Gastrocnemius medialis (tissue), 4 donors: ENCODE results near the gene FTSJ3. TPM values are rescaled to one million over a fixed set of nuclear protein-coding genes. Genes with fewer than 3 reads are reported as not detected.

ENCODE experiments used
- ATAC-seq, 2 donors: fragments of 150-250 bp; one replicate each; pipeline ENCODE4 v1.9.1; 2016
- DNase-seq, 2 donors: peaks; one replicate each; pipeline ENCODE4 v3.0.0-alpha.2; 2019
- H3K27ac ChIP-seq, 4 donors: fragments of 200-600 bp; sonication (generic); 1 replicate in 1 of 4; 2 replicates in 3 of 4; pipeline ENCODE4 v1.5.1; 2016 to 2018; ENCODE audit warnings: mild to moderate bottlenecking in 2 of 4, moderate library complexity in 1 of 4
- H3K27me3 ChIP-seq, 3 donors: fragments of 200-600 bp; sonication (generic) in 2 of 3; 1 replicate in 1 of 3; 2 replicates in 2 of 3; pipeline versions ENCODE4 v1.5.1 to v1.6.0; 2016 to 2019; ENCODE audit warnings: mild to moderate bottlenecking in 1 of 3, moderate library complexity in 1 of 3
- H3K36me3 ChIP-seq, 2 donors: fragments of 200-600 bp; sonication (generic) in 1 of 2; one replicate each; pipeline ENCODE4 v1.5.1; 2017 to 2018
- H3K4me1 ChIP-seq, 2 donors: fragments of 200-600 bp; sonication (generic) in 1 of 2; one replicate each; pipeline ENCODE4 v1.5.1; 2016 to 2017; ENCODE audit warnings: mild to moderate bottlenecking in 2 of 2
- H3K4me3 ChIP-seq, 4 donors: fragments of 200-600 bp; sonication (generic) in 3 of 4; 1 replicate in 1 of 4; 2 replicates in 3 of 4; pipeline ENCODE4 v1.5.1; 2016 to 2019; ENCODE audit warnings: mild to moderate bottlenecking in 2 of 4
- H3K9me3 ChIP-seq, 3 donors: fragments of 200-600 bp; sonication (generic) in 2 of 3; 1 replicate in 1 of 3; 2 replicates in 2 of 3; pipeline ENCODE4 v1.5.1; 2016 to 2019
- POLR2A ChIP-seq, 2 donors: fragments of 450-650 bp; IDR thresholded peaks; one replicate each; pipeline ENCODE4 v1.6.1; 2017; ENCODE audit warnings: antibody characterized with exemption in 2 of 2, mild to moderate bottlenecking in 2 of 2, moderate library complexity in 2 of 2
- in situ Hi-C, 4 donors: fragments of 200-750 bp; cut with MboI; loops; one replicate each; pipeline versions ENCODE4 v1.15.0 to v1.8.0; 2017; ENCODE audit warnings: low sequenced_read_pairs in 4 of 4
- intact Hi-C: fragments of 100-400 bp; cut with DNase I; formaldehyde crosslinking; loops from one replicate; pipeline ENCODE4 v1.15.1; 2023; ENCODE audit warnings: low total_unique reads
- total RNA-seq, 4 donors: library from RNA; depleted of rRNA; stranded (reverse); fragments of >200 nt; gene quantifications; one replicate each; pipeline versions ENCODE4 v1.1.0 to v1.2.3, GENCODE V29; 2016
- TF ChIP-seq, protein P1 (sequence below), 5 experiments: fragments of 450-650 bp in 3 of 5; fragments of 200-600 bp in 2 of 5; sonication (generic) in 2 of 5; IDR thresholded peaks in 4 of 5; conservative IDR thresholded peaks in 1 of 5; 1 replicate in 4 of 5; 2 replicates in 1 of 5; pipeline ENCODE4 v1.5.1; 2016 to 2019; ENCODE audit warnings: antibody characterized with exemption in 5 of 5, mild to moderate bottlenecking in 3 of 5, moderate library complexity in 3 of 5

FTSJ3 gene
- total RNA-seq, 4 donors from 2014 or later, result 24.6 to 46.3 (median 34.9) TPM

DNA sequence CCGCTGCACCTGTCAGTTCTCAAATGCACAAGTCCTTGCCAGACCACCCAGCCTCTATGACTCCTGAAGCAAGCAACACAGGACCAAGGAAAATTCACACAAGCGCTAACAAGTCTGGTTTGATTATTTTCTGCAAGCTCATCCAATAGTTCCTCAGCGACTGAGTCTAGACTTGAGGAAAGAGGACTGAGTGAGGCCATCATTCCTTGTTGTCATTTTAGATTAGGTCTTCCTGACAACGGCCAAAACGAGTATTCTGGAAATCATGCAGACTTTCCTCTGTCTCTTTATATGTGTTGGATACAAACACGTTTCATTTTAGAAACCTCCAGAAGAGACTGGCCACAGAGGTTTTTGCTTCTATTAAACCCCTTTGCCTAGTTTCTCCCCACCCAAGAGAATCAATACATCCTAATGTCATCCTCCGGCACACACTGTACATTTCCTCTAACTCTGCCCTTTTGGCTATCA lies 54.6 kb downstream of the FTSJ3 start:
- no peak for ATAC-seq
- peak in 1 of 2 donors; percentile 4 for DNase-seq
- peak overlapping the region; percentile 76 to 98 (median 92) for H3K4me3 ChIP-seq
- H3K36me3 ChIP-seq, result no peaks in the 10 kb centered on the region
- H3K27ac ChIP-seq, result peak overlapping the region; percentile 92 to 98 (median 98)
- in situ Hi-C loops (no loop called here), intact Hi-C loops (loop anchor here (1.0 to 10.0 kb wide), 5 partner anchors 32 to 1848 kb away; partner anchors contain the start of genes FTSJ3, INTS2, PSMC5 and STRADA)
- TF ChIP-seq, protein P1, sequence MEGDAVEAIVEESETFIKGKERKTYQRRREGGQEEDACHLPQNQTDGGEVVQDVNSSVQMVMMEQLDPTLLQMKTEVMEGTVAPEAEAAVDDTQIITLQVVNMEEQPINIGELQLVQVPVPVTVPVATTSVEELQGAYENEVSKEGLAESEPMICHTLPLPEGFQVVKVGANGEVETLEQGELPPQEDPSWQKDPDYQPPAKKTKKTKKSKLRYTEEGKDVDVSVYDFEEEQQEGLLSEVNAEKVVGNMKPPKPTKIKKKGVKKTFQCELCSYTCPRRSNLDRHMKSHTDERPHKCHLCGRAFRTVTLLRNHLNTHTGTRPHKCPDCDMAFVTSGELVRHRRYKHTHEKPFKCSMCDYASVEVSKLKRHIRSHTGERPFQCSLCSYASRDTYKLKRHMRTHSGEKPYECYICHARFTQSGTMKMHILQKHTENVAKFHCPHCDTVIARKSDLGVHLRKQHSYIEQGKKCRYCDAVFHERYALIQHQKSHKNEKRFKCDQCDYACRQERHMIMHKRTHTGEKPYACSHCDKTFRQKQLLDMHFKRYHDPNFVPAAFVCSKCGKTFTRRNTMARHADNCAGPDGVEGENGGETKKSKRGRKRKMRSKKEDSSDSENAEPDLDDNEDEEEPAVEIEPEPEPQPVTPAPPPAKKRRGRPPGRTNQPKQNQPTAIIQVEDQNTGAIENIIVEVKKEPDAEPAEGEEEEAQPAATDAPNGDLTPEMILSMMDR (IDR thresholded peaks at IDR 0.05 in 4 of 5, conservative IDR thresholded peaks at IDR 0.05 in 1 of 5), result no peak
- TF ChIP-seq POLR2A (IDR thresholded peaks at IDR 0.05), result no peak
- H3K4me1 ChIP-seq, result peaks cover 32 to 34% of the 10 kb centered on the region in 2 donors
- no peaks in the 10 kb centered on the region for H3K27me3 ChIP-seq
- no peaks in the 10 kb centered on the region for H3K9me3 ChIP-seq

Other genes starting within 250 kb of the FTSJ3 start
- gene TACO1, start 226.8 kb downstream of the FTSJ3 start, total RNA-seq, result 10 to 100 TPM; 28.7 to 37.4 (median 30.6) TPM
- 10 to 100 TPM; 21.8 to 58.7 (median 29.7) TPM for gene MAP3K3, start 205.2 kb downstream of the FTSJ3 start, total RNA-seq
- gene LIMD2, start 127.5 kb downstream of the FTSJ3 start, total RNA-seq, result 1 to 10 TPM in 3 of 4 donors, under 1 TPM in 1; 0.97 to 2.8 (median 1.5) TPM
- 10 to 100 TPM in 1 of 4 donors, 1 to 10 TPM in 3; 7.5 to 15.0 (median 8.6) TPM for gene STRADA, start 85.9 kb downstream of the FTSJ3 start, total RNA-seq
- 100 to 1,000 TPM in 1 of 4 donors, 10 to 100 TPM in 3; 81.0 to 110 (median 86.8) TPM for gene CCDC47, start 54.1 kb downstream of the FTSJ3 start, total RNA-seq
- 10 to 100 TPM; 35.9 to 71.6 (median 56.8) TPM for gene DDX42, start 53.5 kb downstream of the FTSJ3 start, total RNA-seq
- 100 to 1,000 TPM; 103 to 153 (median 123) TPM for gene PSMC5, start 232 bp downstream of the FTSJ3 start, total RNA-seq
- 10 to 100 TPM; 30.2 to 64.3 (median 44.9) TPM for gene SMARCD2, start 15.0 kb upstream of the FTSJ3 start, total RNA-seq
- gene CSH2, start 46.0 kb upstream of the FTSJ3 start, total RNA-seq, result not detected
- not detected for gene GH2, start 54.3 kb upstream of the FTSJ3 start, total RNA-seq
- not detected for gene CSH1, start 68.9 kb upstream of the FTSJ3 start, total RNA-seq
- gene CSHL1, start 83.6 kb upstream of the FTSJ3 start, total RNA-seq, result not detected
- not detected for gene GH1, start 91.2 kb upstream of the FTSJ3 start, total RNA-seq
- 1 to 10 TPM; 2.2 to 5.1 (median 3.3) TPM for gene CD79B, start 104.7 kb upstream of the FTSJ3 start, total RNA-seq
- 100 to 1,000 TPM in 1 of 4 donors, 10 to 100 TPM in 3; 45.3 to 107 (median 69.1) TPM for gene SCN4A, start 145.3 kb upstream of the FTSJ3 start, total RNA-seq
- under 1 TPM in 1 of 4 donors, not detected in 3; 0.13 TPM for gene PRR29, start 170.7 kb upstream of the FTSJ3 start, total RNA-seq
- 10 to 100 TPM; 39.7 to 82.4 (median 56.3) TPM for gene ICAM2, start 193.0 kb upstream of the FTSJ3 start, total RNA-seq